PC-3 (cell line): Measurements from ENCODE around the gene WNT3. TPM values are rescaled to one million over a fixed set of nuclear protein-coding genes. Genes with fewer than 3 reads are reported as not detected.

Experiments
- ATAC-seq: fragments of 200-7000 bp; cut with Tn5 transposase; 2 replicates; pipeline ENCODE4 v1.9.1; 2020; ENCODE audit warnings: mild to moderate bottlenecking, moderate library complexity
- BruUV-seq: library from RNA; stranded (reverse); fragments of 400-500 nt; replicated peaks from 2 replicates; lab custom pipeline; 2021; lab: Mats Ljungman, UMichigan
- CTCF ChIA-PET: fragments of 300-600 bp; sonication (Branson Sonifier 250); formaldehyde crosslinking; loops from one replicate; lab custom pipeline; 2022; ENCODE audit warnings: antibody characterized with exemption; lab: Charles Lee
- POLR2A ChIA-PET: fragments of 300-600 bp; sonication (Branson Sonifier 250); formaldehyde crosslinking; loops from one replicate; lab custom pipeline; 2022; ENCODE audit warnings: antibody characterized with exemption; ENCODE audit not compliant: unreplicated experiment; lab: Charles Lee
- DNase-seq: peaks from one replicate; pipeline ENCODE4 v3.0.0-alpha.2; 2015
- H2AFZ ChIP-seq: fragments of 300-600 bp; sonication (generic); 2 replicates; pipeline ENCODE4 v1.6.0; 2016; ENCODE audit warnings: antibody characterized with exemption, low read length
- H3F3A ChIP-seq: fragments of 300-600 bp; sonication (generic); one replicate; pipeline ENCODE4 v1.6.0; 2017; ENCODE audit warnings: antibody characterized with exemption, low read length, control low read depth, mild to moderate bottlenecking; ENCODE audit not compliant: unreplicated experiment
- H3K27ac ChIP-seq: fragments of 300-600 bp; sonication (generic); 2 replicates; pipeline ENCODE4 v1.5.1; 2016; ENCODE audit warnings: mild to moderate bottlenecking, low read length
- H3K27me3 ChIP-seq: fragments of 300-600 bp; sonication (generic); 2 replicates; pipeline ENCODE4 v1.6.1; 2016; ENCODE audit warnings: low read length, mixed read lengths
- H3K36me3 ChIP-seq: fragments of 300-600 bp; sonication (generic); 2 replicates; pipeline ENCODE4 v1.6.1; 2016; ENCODE audit warnings: low read depth, mixed run types, low read length, mixed read lengths
- H3K4me1 ChIP-seq: fragments of 300-600 bp; sonication (generic); 2 replicates; pipeline ENCODE4 v1.5.1; 2016; ENCODE audit warnings: low read length; ENCODE audit not compliant: insufficient read depth
- H3K4me2 ChIP-seq: fragments of 300-600 bp; sonication (generic); 2 replicates; pipeline ENCODE4 v1.6.0; 2016; ENCODE audit warnings: low read length
- H3K4me3 ChIP-seq: fragments of 300-600 bp; sonication (generic); 2 replicates; pipeline ENCODE4 v1.5.1; 2016; ENCODE audit warnings: mild to moderate bottlenecking, low read length, mixed read lengths
- H3K79me2 ChIP-seq: fragments of 300-600 bp; sonication (generic); 2 replicates; pipeline ENCODE4 v1.6.1; 2017; ENCODE audit warnings: low read length, mixed read lengths
- H3K9ac ChIP-seq: fragments of 300-600 bp; sonication (generic); 2 replicates; pipeline ENCODE4 v1.6.0; 2016; ENCODE audit warnings: mild to moderate bottlenecking, low read length
- H3K9me2 ChIP-seq: fragments of 300-600 bp; sonication (generic); replicated peaks from 2 replicates; pipeline ENCODE4 v1.6.1; 2016; ENCODE audit warnings: mixed run types, low read length, mixed read lengths
- H3K9me3 ChIP-seq: fragments of 300-600 bp; sonication (generic); 2 replicates; pipeline ENCODE4 v1.6.1; 2016; ENCODE audit warnings: low read length, mixed read lengths
- H4K20me1 ChIP-seq: fragments of 300-600 bp; sonication (generic); 2 replicates; pipeline ENCODE4 v1.6.1; 2016; ENCODE audit warnings: low read length, mixed read lengths
- EZH2 ChIP-seq: fragments of 300-600 bp; sonication (generic); IDR thresholded peaks from one replicate; pipeline ENCODE4 v1.6.1; 2017; ENCODE audit warnings: antibody characterized with exemption, mild to moderate bottlenecking, low read length; ENCODE audit not compliant: unreplicated experiment
- EZH2phosphoT487 ChIP-seq: fragments of 300-600 bp; sonication (generic); IDR thresholded peaks from 2 replicates; pipeline ENCODE4 v1.6.1; 2018; ENCODE audit warnings: mild to moderate bottlenecking, antibody characterized with exemption, low read length, borderline replicate concordance
- intact Hi-C: fragments of 100-400 bp; cut with micrococcal nuclease; formaldehyde crosslinking; loops from 2 replicates; pipeline ENCODE4 v1.9.0; 2023
- total RNA-seq: library from RNA; depleted of rRNA; stranded (reverse); fragments of >200 nt; gene quantifications from 2 replicates; pipeline ENCODE4 v1.2.3, GENCODE V29; 2014
- TF ChIP-seq, protein P1 (sequence below): fragments of 300-600 bp; sonication (generic); conservative IDR thresholded peaks from 2 replicates; pipeline ENCODE4 v1.5.1; 2017; ENCODE audit warnings: antibody characterized with exemption, low read depth, mild to moderate bottlenecking, low read length

Gene WNT3
- total RNA-seq, 1 experiment from 2014 or later: 4.9 TPM

DNA sequence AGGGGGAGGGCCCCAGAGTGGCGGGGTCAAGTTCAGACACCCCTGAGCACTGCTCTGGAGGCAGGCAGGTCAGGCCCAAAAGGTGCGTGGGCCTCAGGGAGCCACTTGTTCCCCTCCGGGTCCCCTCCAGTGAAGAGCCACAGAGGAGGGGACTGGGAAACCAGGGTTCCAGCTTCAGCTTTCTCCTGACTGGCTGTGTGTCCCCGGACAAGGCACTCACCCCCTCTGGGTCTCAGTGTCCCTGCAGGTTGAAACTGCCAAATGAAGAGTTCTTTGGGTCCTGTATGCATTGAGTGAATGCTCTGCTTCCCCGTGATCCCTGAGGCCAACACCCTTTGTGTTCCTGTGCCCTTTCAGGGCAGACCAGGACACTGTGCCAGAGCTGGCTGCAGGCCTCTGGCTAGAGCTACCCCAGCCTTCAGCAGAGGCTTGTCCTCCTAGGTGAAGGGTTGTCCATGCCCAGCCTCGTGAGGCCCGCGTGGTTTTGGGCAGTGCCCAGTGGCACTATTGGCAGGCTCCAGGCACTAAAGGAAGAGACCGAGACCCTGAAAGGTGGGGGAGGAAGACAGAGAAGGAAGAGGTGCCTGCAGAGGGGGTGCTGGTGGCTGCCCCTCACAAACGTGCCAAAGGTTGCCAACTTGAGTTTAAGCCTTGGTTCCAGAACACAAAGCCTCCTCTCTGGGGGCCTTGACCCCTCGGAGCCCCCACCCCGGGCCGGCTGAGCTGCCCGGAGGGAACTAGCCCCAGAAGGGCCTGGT is 13.3 kb upstream of the WNT3 start:
- Histone ChIP-seq H3K4me2 (no peak overlapping the region), H3K4me1 (peaks cover 9% of the 10 kb centered on the region; the same call in 1 of the 2 replicates), H2AFZ (no peak overlapping the region), H3K36me3 (no peaks in the 10 kb centered on the region), H3K9me3 (no peaks in the 10 kb centered on the region), H3K79me2 (no peaks in the 10 kb centered on the region), H3F3A (no peaks in the 10 kb centered on the region), H3K27ac (no peak overlapping the region), H3K27me3 (no peaks in the 10 kb centered on the region), H3K4me3 (no peak overlapping the region), H3K9ac (no peak overlapping the region), H4K20me1 (no peaks in the 10 kb centered on the region), H3K9me2 (no peaks in the 10 kb centered on the region)
- BruUV-seq: no TSS peak
- DNase-seq (no peak), ATAC-seq (no peak)
- TF ChIP-seq, protein P1, sequence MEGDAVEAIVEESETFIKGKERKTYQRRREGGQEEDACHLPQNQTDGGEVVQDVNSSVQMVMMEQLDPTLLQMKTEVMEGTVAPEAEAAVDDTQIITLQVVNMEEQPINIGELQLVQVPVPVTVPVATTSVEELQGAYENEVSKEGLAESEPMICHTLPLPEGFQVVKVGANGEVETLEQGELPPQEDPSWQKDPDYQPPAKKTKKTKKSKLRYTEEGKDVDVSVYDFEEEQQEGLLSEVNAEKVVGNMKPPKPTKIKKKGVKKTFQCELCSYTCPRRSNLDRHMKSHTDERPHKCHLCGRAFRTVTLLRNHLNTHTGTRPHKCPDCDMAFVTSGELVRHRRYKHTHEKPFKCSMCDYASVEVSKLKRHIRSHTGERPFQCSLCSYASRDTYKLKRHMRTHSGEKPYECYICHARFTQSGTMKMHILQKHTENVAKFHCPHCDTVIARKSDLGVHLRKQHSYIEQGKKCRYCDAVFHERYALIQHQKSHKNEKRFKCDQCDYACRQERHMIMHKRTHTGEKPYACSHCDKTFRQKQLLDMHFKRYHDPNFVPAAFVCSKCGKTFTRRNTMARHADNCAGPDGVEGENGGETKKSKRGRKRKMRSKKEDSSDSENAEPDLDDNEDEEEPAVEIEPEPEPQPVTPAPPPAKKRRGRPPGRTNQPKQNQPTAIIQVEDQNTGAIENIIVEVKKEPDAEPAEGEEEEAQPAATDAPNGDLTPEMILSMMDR: no peak
- TF ChIP-seq EZH2phosphoT487 (no peak), EZH2 (no peak)
- CTCF ChIA-PET: interaction anchor here (0.5 kb wide), 1 partner anchor 170 kb away, joined by 8 read pairs; no protein-coding TSS in a partner anchor
- intact Hi-C loops: no loop called here
- POLR2A ChIA-PET: no interaction called here

DNA sequence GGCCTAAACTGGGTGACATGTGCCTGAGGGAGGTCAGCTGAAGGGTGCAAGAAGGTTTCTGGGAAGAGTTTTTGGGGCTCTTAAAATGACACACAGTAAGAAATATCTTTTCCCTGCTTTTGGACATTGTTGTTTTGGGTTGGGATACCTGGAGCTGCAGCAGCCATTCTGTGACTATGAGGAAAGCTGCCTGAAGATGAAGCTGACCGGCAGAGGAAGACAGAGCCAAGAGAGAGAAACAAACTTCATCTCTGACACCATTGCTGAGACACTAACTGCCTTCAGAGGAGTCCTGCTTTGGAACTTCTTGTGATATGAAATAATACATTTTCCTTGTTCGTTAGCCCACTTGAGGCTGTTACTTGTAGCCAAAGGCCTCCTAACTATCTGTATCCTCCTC is 8.8 kb upstream of the WNT3 start:
- Histone ChIP-seq H3K4me2 (no peak overlapping the region), H3K4me3 (no peak overlapping the region), H3K9ac (no peak overlapping the region), H4K20me1 (no peaks in the 10 kb centered on the region), H3K9me3 (no peaks in the 10 kb centered on the region), H3K9me2 (no peaks in the 10 kb centered on the region), H3K27ac (no peak overlapping the region), H2AFZ (no peak overlapping the region), H3K79me2 (no peaks in the 10 kb centered on the region), H3K36me3 (no peaks in the 10 kb centered on the region), H3K27me3 (no peaks in the 10 kb centered on the region), H3F3A (no peaks in the 10 kb centered on the region), H3K4me1 (no peaks in the 10 kb centered on the region)
- BruUV-seq: no TSS peak
- intact Hi-C loops: no loop called here
- no peak for TF ChIP-seq EZH2
- TF ChIP-seq, protein P1: no peak
- TF ChIP-seq EZH2phosphoT487: no peak
- POLR2A ChIA-PET: no interaction called here
- ATAC-seq (no peak), DNase-seq (no peak)
- CTCF ChIA-PET: no interaction called here

DNA sequence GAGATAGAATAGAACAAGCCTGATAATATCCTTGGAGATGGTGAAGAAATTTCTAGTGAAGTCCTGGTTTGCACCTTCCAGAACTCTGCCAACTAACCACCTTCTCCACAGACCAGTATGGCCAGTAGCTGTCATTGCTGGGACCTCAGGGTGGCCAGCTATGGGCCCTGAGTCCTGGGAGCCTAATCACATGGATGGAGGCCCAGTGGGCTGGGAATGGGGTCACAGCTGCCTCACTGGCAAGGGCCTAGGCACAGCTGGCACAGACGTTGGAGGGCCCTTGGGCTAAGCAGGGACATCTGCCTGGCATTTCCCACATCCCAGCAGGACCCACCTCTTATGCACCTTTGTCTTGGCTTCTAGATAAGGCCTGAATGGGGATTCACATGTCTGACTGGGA is 7.6 kb upstream of the WNT3 start:
- Histone ChIP-seq H4K20me1 (no peaks in the 10 kb centered on the region), H3F3A (no peaks in the 10 kb centered on the region), H2AFZ (no peak overlapping the region), H3K9me3 (no peaks in the 10 kb centered on the region), H3K4me1 (no peaks in the 10 kb centered on the region), H3K27me3 (no peaks in the 10 kb centered on the region), H3K27ac (no peak overlapping the region), H3K36me3 (no peaks in the 10 kb centered on the region), H3K9me2 (no peaks in the 10 kb centered on the region), H3K9ac (no peak overlapping the region), H3K4me3 (no peak overlapping the region), H3K4me2 (no peak overlapping the region), H3K79me2 (no peaks in the 10 kb centered on the region)
- ATAC-seq: no peak
- TF ChIP-seq EZH2 (no peak), EZH2phosphoT487 (no peak)
- TF ChIP-seq, protein P1: no peak
- BruUV-seq: no TSS peak
- ChIA-PET CTCF (no interaction called here), POLR2A (no interaction called here)
- intact Hi-C loops: no loop called here
- DNase-seq: no peak
